Measurements from ENCODE around the gene NR2F1-AS1. TPM values are rescaled to one million over a fixed set of nuclear protein-coding genes. Genes with fewer than 3 reads are reported as not detected.

NR2F1-AS1 gene
- total and polyA plus RNA-seq, 2 of the 4 experiments (the other 2 are of a cell fraction) = 12.5 to 12.8 TPM

DNA sequence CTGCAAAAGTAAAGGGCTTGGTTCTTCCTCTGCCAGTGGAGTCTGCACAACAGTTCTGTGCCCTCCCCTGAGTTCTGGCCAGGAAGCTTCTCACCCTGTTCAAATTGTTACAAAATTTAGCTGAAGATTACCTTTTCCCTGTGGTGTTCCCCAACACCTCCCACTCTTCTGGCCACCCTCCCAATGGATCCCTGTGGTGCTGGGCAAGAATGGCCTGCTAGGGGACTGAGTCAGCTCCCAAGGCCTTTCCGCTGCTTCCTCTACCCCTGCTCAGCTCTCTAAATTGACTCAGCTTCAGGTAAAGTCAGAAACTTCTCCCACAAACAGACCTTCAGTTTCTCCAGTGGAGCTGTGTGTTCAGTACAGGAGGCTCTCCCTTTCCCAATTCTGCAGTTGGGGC lies 186.0 kb downstream of the NR2F1-AS1 start:
- Histone ChIP-seq H3K4me3 (ENCODE audit: insufficient read depth, low read depth, low read length) (no peak overlapping the region), H2BK5ac (ENCODE audit: low read depth, low read length, poor library complexity, severe bottlenecking) (no peak overlapping the region), H3K79me1 (ENCODE audit: low read depth in 1 of 2, low read length in 2 of 2) (no peaks in the 10 kb centered on the region), H3K4me2 (ENCODE audit: low read depth, low read length) (no peak overlapping the region), H2AFZ (replicated peaks; ENCODE audit: low read length, poor library complexity) (no peak overlapping the region), H3K56ac (ENCODE audit: extremely low read depth, insufficient read depth, low read length) (no peak overlapping the region), H3K18ac (ENCODE audit: low read depth, low read length) (no peak overlapping the region), H3K23ac (ENCODE audit: low read depth, low read length) (no peak overlapping the region), H2AK5ac (ENCODE audit: low read depth, low read length) (no peak overlapping the region), H3K36me3 (ENCODE audit: control insufficient read depth, insufficient read depth, low read length) (no peaks in the 10 kb centered on the region), H3K9me3 (ENCODE audit: control insufficient read depth, insufficient read depth, low read length) (no peaks in the 10 kb centered on the region), H4K20me1 (ENCODE audit: insufficient read depth, low read length) (no peaks in the 10 kb centered on the region), H3K9ac (ENCODE audit: low read depth, low read length) (no peak overlapping the region), H2AK9ac (replicated peaks; ENCODE audit: low read depth, low read length, poor library complexity) (no peak overlapping the region), H3K14ac (replicated peaks; ENCODE audit: low read depth, low read length) (no peak overlapping the region), H3K27me3 (ENCODE audit: control insufficient read depth, insufficient read depth, low read length) (no peaks in the 10 kb centered on the region), H2BK15ac (ENCODE audit: low read depth, low read length) (no peak overlapping the region), H4K5ac (ENCODE audit: low read depth, low read length) (no peak overlapping the region), H2BK20ac (ENCODE audit: low read depth, low read length) (no peak overlapping the region), H3K4ac (ENCODE audit: low read depth, low read length) (no peak overlapping the region), H3K9me1 (ENCODE audit: insufficient read depth, low read length) (no peaks in the 10 kb centered on the region), H4K91ac (ENCODE audit: insufficient read depth, low read depth, low read length) (no peak overlapping the region), H2BK120ac (ENCODE audit: low read depth, low read length) (no peak overlapping the region), H3K27ac (ENCODE audit: insufficient read depth, low read length) (no peak overlapping the region), H3K4me1 (ENCODE audit: control insufficient read depth, insufficient read depth, low read length) (no peaks in the 10 kb centered on the region; the same call in 1 of the 2 replicates), H4K8ac (ENCODE audit: low read depth in 2 of 2, low read length in 2 of 2) (no peak overlapping the region)
- dilution Hi-C loops (cut with HindIII; ENCODE audit: low sequenced_read_pairs, unreplicated experiment) = no loop called here
- BruUV-seq (replicated peaks) = no TSS peak
- no peak for TF ChIP-seq RCOR1 (IDR thresholded peaks at IDR 0.05; ENCODE audit: insufficient replicate concordance, low read length)
- TF ChIP-seq NFE2L2 (IDR thresholded peaks at IDR 0.05; ENCODE audit: low read depth, low read length) = no peak
- TF ChIP-seq SMC3 (IDR thresholded peaks at IDR 0.05; ENCODE audit: low read depth, low read length) = no peak
- TF ChIP-seq MXI1 (IDR thresholded peaks at IDR 0.05; ENCODE audit: borderline replicate concordance, low read depth, low read length) = no peak
- no peak for TF ChIP-seq RAD21 (IDR thresholded peaks at IDR 0.05; ENCODE audit: low read length)
- no peak for TF ChIP-seq MAFK (IDR thresholded peaks at IDR 0.05; ENCODE audit: low read depth, low read length)
- no peak for TF ChIP-seq RFX5 (IDR thresholded peaks at IDR 0.05; ENCODE audit: low read depth, low read length)
- no peak for TF ChIP-seq CHD1 (IDR thresholded peaks at IDR 0.05; ENCODE audit: low read depth, low read length)
- TF ChIP-seq FOS (IDR thresholded peaks at IDR 0.05; ENCODE audit: low read depth, low read length) = no peak
- TF ChIP-seq MAZ (IDR thresholded peaks at IDR 0.05; ENCODE audit: borderline replicate concordance, low read depth, low read length) = no peak
- no peak for TF ChIP-seq BHLHE40 (IDR thresholded peaks at IDR 0.05; ENCODE audit: low read depth, low read length)
- TF ChIP-seq, protein P1, sequence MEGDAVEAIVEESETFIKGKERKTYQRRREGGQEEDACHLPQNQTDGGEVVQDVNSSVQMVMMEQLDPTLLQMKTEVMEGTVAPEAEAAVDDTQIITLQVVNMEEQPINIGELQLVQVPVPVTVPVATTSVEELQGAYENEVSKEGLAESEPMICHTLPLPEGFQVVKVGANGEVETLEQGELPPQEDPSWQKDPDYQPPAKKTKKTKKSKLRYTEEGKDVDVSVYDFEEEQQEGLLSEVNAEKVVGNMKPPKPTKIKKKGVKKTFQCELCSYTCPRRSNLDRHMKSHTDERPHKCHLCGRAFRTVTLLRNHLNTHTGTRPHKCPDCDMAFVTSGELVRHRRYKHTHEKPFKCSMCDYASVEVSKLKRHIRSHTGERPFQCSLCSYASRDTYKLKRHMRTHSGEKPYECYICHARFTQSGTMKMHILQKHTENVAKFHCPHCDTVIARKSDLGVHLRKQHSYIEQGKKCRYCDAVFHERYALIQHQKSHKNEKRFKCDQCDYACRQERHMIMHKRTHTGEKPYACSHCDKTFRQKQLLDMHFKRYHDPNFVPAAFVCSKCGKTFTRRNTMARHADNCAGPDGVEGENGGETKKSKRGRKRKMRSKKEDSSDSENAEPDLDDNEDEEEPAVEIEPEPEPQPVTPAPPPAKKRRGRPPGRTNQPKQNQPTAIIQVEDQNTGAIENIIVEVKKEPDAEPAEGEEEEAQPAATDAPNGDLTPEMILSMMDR (conservative IDR thresholded peaks at IDR 0.05; ENCODE audit: low read depth, low read length) = no peak
- no peak for TF ChIP-seq POLR2A (IDR thresholded peaks at IDR 0.05; ENCODE audit: low read depth, low read length)
- no peak for TF ChIP-seq CEBPB (IDR thresholded peaks at IDR 0.05; ENCODE audit: low read depth, low read length)
- TF ChIP-seq, protein P2, sequence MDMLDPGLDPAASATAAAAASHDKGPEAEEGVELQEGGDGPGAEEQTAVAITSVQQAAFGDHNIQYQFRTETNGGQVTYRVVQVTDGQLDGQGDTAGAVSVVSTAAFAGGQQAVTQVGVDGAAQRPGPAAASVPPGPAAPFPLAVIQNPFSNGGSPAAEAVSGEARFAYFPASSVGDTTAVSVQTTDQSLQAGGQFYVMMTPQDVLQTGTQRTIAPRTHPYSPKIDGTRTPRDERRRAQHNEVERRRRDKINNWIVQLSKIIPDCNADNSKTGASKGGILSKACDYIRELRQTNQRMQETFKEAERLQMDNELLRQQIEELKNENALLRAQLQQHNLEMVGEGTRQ (IDR thresholded peaks at IDR 0.05; ENCODE audit: low read depth, low read length) = no peak
- TF ChIP-seq, protein P3, sequence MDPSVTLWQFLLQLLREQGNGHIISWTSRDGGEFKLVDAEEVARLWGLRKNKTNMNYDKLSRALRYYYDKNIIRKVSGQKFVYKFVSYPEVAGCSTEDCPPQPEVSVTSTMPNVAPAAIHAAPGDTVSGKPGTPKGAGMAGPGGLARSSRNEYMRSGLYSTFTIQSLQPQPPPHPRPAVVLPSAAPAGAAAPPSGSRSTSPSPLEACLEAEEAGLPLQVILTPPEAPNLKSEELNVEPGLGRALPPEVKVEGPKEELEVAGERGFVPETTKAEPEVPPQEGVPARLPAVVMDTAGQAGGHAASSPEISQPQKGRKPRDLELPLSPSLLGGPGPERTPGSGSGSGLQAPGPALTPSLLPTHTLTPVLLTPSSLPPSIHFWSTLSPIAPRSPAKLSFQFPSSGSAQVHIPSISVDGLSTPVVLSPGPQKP (IDR thresholded peaks at IDR 0.05; ENCODE audit: borderline replicate concordance, low read depth, low read length) = no peak
- ATAC-seq (ENCODE audit: low read depth) (no peak), DNase-seq (no peak)
- POLR2A ChIA-PET (ENCODE audit: unreplicated experiment) = no interaction called here
- in situ Hi-C loops (cut with MboI; ENCODE audit: low sequenced_read_pairs) = no loop called here
- no CpG with 5 or more reads among the region's 1 CpG for WGBS, 2 experiments (ENCODE audit: extremely low coverage in 2 of 2, insufficient read length in 1 of 2)
- CTCF ChIA-PET = no interaction called here
- intact Hi-C loops (cut with micrococcal nuclease) = no loop called here

Measured in IMR-90 (cell line).